GM12891 (cell line): ENCODE measurements around the gene C12orf43.

Source experiments
- POLR2A ChIP-seq: IDR thresholded peaks from 2 replicates; pipeline ENCODE4 v1.6.1; 2011; ENCODE audit warnings: low read depth, low read length, control low read depth
- POLR2AphosphoS5 ChIP-seq: IDR thresholded peaks from 2 replicates; pipeline ENCODE4 v1.6.1; 2011; ENCODE audit warnings: low read depth, low read length, control low read depth
- SPI1 ChIP-seq: IDR thresholded peaks from 2 replicates; pipeline ENCODE4 v1.6.1; 2011; ENCODE audit warnings: low read depth, low read length, control low read depth

GRCh38 chr12:120989687-120990086, 26.6 kb downstream of the C12orf43 start:
- TF ChIP-seq POLR2AphosphoS5 (no peak), POLR2A (no peak), SPI1 (no peak)
